WERI-Rb-1 (cell line): ENCODE results near the gene TMPRSS11E.

Source experiments
- DNase-seq: peaks from one replicate; pipeline ENCODE4 v3.0.0-alpha.2; 2020
- H3K27ac ChIP-seq: fragments of 250-450 bp; sonication (Bioruptor Pico); 2 replicates; pipeline ENCODE4 v1.5.1; 2020; ENCODE audit warnings: mild to moderate bottlenecking, moderate library complexity
- H3K27me3 ChIP-seq: fragments of 250-450 bp; sonication (Bioruptor Pico); 2 replicates; pipeline ENCODE4 v1.5.1; 2021; ENCODE audit warnings: mild to moderate bottlenecking, low read depth, moderate library complexity; ENCODE audit not compliant: insufficient read depth, severe bottlenecking
- H3K36me3 ChIP-seq: fragments of 250-450 bp; sonication (Bioruptor Pico); 2 replicates; pipeline ENCODE4 v1.5.1; 2020; ENCODE audit warnings: mild to moderate bottlenecking, moderate library complexity
- H3K4me3 ChIP-seq: 2 replicates; pipeline ENCODE4 v1.5.1; 2011; ENCODE audit warnings: low read depth, mild to moderate bottlenecking, control low read depth, low read length
- H3K9me3 ChIP-seq: fragments of 250-450 bp; sonication (Bioruptor Pico); 2 replicates; pipeline ENCODE4 v1.5.1; 2021; ENCODE audit warnings: mild to moderate bottlenecking, moderate library complexity; ENCODE audit not compliant: severe bottlenecking
- TF ChIP-seq, protein P1 (sequence below): IDR thresholded peaks from 2 replicates; pipeline ENCODE4 v1.5.1; 2011; ENCODE audit warnings: low read depth, mild to moderate bottlenecking, control low read depth, inconsistent platforms, low read length

TMPRSS11E gene

DNA sequence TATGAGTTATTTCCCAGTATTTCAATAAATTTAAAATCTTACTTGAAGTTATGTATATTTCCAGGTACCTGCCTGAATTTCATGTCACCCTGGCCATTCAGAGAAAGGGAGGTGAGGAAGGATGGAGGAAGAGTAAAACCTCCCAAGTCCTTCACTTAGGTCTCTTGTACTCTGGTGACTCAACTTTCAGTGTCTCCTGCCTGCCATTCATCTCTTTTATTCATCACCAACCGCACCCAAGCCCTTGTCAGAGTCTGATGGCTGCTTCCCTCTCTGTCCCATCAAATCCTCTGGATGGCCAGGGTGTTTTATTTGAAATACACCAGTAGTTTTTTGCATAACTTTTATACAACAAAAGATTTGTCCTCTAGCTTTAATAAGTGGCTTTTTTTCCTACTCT lies 17.8 kb downstream of the TMPRSS11E start:
- no peaks in the 10 kb centered on the region for H3K9me3 ChIP-seq
- no peak overlapping the region for H3K27ac ChIP-seq
- TF ChIP-seq, protein P1, sequence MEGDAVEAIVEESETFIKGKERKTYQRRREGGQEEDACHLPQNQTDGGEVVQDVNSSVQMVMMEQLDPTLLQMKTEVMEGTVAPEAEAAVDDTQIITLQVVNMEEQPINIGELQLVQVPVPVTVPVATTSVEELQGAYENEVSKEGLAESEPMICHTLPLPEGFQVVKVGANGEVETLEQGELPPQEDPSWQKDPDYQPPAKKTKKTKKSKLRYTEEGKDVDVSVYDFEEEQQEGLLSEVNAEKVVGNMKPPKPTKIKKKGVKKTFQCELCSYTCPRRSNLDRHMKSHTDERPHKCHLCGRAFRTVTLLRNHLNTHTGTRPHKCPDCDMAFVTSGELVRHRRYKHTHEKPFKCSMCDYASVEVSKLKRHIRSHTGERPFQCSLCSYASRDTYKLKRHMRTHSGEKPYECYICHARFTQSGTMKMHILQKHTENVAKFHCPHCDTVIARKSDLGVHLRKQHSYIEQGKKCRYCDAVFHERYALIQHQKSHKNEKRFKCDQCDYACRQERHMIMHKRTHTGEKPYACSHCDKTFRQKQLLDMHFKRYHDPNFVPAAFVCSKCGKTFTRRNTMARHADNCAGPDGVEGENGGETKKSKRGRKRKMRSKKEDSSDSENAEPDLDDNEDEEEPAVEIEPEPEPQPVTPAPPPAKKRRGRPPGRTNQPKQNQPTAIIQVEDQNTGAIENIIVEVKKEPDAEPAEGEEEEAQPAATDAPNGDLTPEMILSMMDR, result no peak
- no peak for DNase-seq
- H3K27me3 ChIP-seq, result no peaks in the 10 kb centered on the region
- H3K36me3 ChIP-seq, result no peaks in the 10 kb centered on the region
- H3K4me3 ChIP-seq, result no peak overlapping the region

DNA sequence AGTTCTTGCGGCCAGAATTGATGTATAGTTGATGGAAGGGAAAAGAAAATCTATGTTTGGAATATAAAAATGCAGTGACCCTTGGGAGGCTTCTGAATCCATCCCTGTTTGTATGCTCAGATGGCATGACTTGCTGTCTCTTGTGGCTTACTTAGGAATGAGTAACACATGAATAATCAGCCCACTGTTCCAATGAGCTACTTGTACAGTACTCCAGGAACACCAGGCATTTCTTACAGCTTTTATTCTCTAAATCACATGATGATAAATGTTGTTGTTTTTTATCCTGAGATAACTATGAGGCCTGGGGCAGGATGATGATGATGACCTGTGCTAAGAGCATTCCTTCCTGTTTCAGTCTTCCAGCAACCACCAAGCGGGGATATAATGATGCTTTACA lies 18.9 kb downstream of the TMPRSS11E start:
- no peak for DNase-seq
- no peaks in the 10 kb centered on the region for H3K36me3 ChIP-seq
- no peaks in the 10 kb centered on the region for H3K27me3 ChIP-seq
- TF ChIP-seq, protein P1, result no peak
- H3K9me3 ChIP-seq, result no peaks in the 10 kb centered on the region
- H3K27ac ChIP-seq, result no peak overlapping the region
- no peak overlapping the region for H3K4me3 ChIP-seq

DNA sequence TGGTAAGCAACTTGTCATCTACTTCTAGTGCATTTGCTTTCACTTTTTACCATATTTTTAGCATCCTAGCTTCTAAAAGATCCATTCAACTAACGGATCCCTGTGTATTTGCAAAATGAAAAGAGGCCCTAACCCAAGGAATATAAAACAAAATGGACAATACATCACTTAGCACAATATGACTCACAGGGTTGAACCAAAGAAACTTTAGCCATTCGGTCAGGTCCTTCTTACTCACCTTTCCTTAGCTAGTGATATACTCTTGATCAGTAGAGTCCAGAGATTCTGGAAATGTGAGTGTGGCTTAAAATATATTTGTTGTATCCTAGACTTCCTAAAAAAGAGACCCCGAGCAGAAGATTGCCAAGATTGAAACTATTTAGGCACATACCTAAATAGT lies 19.5 kb downstream of the TMPRSS11E start:
- H3K27me3 ChIP-seq, result no peaks in the 10 kb centered on the region
- no peak overlapping the region for H3K27ac ChIP-seq
- no peaks in the 10 kb centered on the region for H3K9me3 ChIP-seq
- TF ChIP-seq, protein P1, result no peak
- H3K36me3 ChIP-seq, result no peaks in the 10 kb centered on the region
- no peak for DNase-seq
- no peak overlapping the region for H3K4me3 ChIP-seq

DNA sequence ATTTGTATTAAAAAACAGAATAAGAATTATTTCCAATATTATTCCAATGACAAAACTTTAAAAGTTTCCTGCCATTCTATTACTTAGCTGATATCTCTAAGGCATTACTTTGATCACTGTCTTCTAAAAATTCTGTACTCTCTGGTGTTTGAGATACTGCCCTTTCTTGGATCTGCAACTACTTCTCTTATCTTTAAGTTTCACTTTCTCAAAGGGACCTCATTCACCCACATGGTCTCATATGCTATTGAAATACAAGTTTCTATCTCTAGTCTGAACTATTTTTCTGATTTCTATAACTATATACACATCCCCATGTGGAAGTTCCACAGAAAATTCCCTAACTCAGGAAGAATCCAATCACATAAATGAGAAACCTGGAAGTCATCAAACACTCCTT lies 22.2 kb downstream of the TMPRSS11E start:
- TF ChIP-seq, protein P1, result no peak
- Histone ChIP-seq H3K36me3 (no peaks in the 10 kb centered on the region), H3K9me3 (no peaks in the 10 kb centered on the region), H3K27me3 (no peaks in the 10 kb centered on the region), H3K27ac (no peak overlapping the region), H3K4me3 (no peak overlapping the region)
- DNase-seq, result no peak

DNA sequence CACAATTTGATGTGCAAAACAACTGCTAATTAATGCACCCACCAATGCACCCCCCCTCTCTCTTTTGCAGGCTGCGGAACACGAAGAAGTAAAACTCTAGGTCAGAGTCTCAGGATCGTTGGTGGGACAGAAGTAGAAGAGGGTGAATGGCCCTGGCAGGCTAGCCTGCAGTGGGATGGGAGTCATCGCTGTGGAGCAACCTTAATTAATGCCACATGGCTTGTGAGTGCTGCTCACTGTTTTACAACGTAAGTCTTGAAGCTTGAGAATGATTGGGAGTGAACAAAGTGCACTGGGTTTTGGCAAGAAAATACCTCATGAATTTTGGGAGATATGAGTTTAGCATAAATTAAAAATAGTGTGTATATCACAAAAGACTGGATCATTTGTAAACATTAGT lies 28.9 kb downstream of the TMPRSS11E start:
- Histone ChIP-seq H3K27me3 (no peaks in the 10 kb centered on the region), H3K9me3 (no peaks in the 10 kb centered on the region), H3K36me3 (no peaks in the 10 kb centered on the region), H3K27ac (no peak overlapping the region), H3K4me3 (no peak overlapping the region)
- TF ChIP-seq, protein P1, result no peak
- DNase-seq, result no peak

DNA sequence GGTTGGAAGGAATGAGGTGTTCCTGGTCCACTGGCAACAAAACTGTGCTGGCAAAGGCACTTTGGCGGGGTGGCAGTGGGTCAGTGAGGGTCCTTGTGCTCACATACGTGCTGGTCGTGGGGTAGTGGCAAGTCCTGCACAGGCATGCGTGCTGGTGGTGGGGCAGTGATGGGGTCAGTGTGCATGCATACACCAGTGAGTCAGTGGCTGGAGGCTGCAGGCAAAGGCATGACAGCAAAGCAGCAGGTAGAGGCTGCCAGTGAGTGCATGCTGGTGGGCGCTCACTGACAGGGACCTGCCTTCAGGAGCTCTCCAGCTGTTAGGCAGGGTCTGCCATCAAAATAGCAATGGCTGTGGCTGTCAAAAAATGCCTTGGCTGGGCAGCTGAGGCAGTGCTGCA lies 42.1 kb downstream of the TMPRSS11E start:
- Histone ChIP-seq H3K9me3 (no peaks in the 10 kb centered on the region), H3K27ac (no peak overlapping the region), H3K27me3 (no peaks in the 10 kb centered on the region), H3K36me3 (no peaks in the 10 kb centered on the region), H3K4me3 (no peak overlapping the region)
- TF ChIP-seq, protein P1, result no peak
- DNase-seq, result no peak
